Activated T-cell treated with anti-CD3 and anti-CD28 coated beads, Interleukin-2, amount 50 U/mL, for 24 hours (primary cell): ENCODE data around the gene ZNF747.
A peak's percentile ranks its signal among the peaks of the same experiment; 100 is the strongest.

Experiments
- DNase-seq: peaks from one replicate; pipeline ENCODE4 v3.0.0-alpha.2; 2020
- H3K27ac Mint-ChIP-seq: 2 replicates; pipeline ENCODE4 v1.8.0; 2020; ENCODE audit warnings: mild to moderate bottlenecking, mixed read lengths
- H3K27me3 Mint-ChIP-seq: 2 replicates; pipeline ENCODE4 v1.8.0; 2020; ENCODE audit warnings: mixed read lengths
- H3K36me3 Mint-ChIP-seq: 2 replicates; pipeline ENCODE4 v1.8.0; 2020; ENCODE audit warnings: low read depth, mixed read lengths
- H3K4me1 Mint-ChIP-seq: 2 replicates; pipeline ENCODE4 v1.8.0; 2020; ENCODE audit warnings: low read depth, mixed read lengths
- H3K4me3 Mint-ChIP-seq: 2 replicates; pipeline ENCODE4 v1.8.0; 2020; ENCODE audit warnings: mild to moderate bottlenecking, moderate library complexity, mixed read lengths
- H3K9me3 Mint-ChIP-seq: 2 replicates; pipeline ENCODE4 v1.8.0; 2020; ENCODE audit warnings: mixed read lengths

ZNF747 gene

DNA sequence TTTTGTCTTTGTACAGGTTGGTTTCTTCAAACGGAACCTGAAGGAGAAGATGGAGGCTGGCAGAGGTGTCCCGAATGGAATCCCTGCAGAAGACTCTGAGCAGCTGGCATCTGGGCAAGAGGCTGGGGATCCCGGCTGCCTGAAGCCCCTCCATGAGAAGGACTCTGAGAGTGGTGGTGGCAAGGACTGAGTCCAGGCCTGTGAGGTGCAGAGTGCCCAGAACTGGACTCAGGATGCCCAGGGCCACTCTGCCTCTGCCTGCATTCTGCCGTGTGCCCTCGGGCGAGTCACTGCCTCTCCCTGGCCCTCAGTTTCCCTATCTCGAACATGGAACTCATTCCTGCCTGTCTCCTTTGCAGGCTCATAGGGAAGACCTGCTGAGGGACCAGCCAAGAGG, 13.2 kb downstream of the ZNF747 start:
- no peak for DNase-seq
- H3K4me3 Mint-ChIP-seq: no peak overlapping the region
- H3K27me3 Mint-ChIP-seq: no peaks in the 10 kb centered on the region
- H3K9me3 Mint-ChIP-seq: no peaks in the 10 kb centered on the region
- peaks cover 66% of the 10 kb centered on the region for H3K36me3 Mint-ChIP-seq
- H3K27ac Mint-ChIP-seq: peak overlapping the region; percentile 46
- H3K4me1 Mint-ChIP-seq: peaks cover 13% of the 10 kb centered on the region

DNA sequence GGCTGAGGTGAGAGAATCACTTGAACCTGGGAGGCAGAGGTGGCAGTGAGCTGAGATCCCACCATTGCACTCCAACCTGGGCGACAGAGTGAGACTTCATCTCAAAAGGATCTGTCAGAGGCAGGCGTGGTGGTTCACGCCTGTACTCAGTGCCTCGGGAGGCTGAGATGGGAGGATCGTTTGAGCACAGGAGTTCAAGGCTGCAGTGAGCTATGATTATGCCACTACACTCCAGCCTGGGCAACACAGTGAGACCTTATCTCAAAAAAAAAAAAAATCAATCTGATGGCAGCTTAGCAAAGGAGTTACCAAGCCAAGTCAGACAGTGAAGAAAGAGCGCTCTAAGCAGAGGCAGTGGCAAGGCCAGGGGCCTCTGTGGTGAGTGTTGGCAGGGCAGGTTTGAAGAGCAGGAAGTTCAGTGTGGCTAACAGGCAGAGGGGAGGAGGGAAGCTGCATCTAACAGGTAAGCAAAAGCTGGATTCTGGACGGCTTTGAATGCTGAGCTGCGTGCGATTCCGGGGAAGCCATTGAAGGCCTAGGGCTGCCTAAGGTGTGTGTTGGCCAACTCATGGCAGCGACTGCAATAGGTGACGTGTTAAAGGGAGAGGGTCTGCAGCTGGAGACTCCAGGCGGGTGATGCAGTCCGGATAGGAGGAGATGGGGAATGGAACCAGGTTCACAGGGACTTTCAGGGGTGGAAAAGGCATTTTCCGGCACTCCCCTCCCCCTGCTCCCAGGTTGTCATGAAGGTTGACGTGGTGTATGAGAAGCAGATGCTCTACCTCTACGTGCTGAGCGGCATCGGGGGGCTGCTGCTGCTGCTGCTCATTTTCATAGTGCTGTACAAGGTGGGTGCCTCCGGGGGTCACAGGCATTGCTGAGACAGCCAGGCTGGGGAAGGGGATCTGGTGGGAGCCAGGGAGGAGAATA, 15.3 kb downstream of the ZNF747 start:
- H3K27me3 Mint-ChIP-seq: no peaks in the 10 kb centered on the region
- no peak for DNase-seq
- no peaks in the 10 kb centered on the region for H3K9me3 Mint-ChIP-seq
- no peak overlapping the region for H3K4me3 Mint-ChIP-seq
- H3K4me1 Mint-ChIP-seq: peaks cover 6% of the 10 kb centered on the region
- H3K27ac Mint-ChIP-seq: peak overlapping the region; percentile 65
- peaks cover 81% of the 10 kb centered on the region for H3K36me3 Mint-ChIP-seq

DNA sequence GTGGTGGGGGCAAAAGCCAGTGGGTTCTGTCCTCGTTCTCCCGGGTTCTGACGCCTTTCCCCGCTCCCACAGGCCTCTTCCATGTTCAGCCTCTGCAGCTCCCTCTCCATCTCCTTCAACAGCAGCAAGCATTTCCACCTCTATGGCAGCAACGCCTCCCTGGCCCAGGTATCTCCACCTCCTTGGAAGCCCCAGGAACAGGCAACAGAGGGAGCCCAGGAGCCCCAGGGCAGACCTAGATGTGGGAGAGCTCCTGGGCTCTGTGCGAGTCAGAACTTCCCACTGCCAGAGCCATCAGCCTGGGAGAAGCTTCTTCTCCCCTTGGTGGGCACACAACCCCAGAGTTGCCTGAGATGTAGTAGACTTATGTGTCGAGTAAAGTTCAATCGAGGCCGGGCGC, 16.1 kb downstream of the ZNF747 start:
- Mint-ChIP-seq H3K4me1 (peaks cover 1% of the 10 kb centered on the region), H3K27me3 (no peaks in the 10 kb centered on the region), H3K36me3 (peaks cover 89% of the 10 kb centered on the region), H3K4me3 (no peak overlapping the region), H3K9me3 (no peaks in the 10 kb centered on the region), H3K27ac (peak overlapping the region; percentile 19)
- no peak for DNase-seq

DNA sequence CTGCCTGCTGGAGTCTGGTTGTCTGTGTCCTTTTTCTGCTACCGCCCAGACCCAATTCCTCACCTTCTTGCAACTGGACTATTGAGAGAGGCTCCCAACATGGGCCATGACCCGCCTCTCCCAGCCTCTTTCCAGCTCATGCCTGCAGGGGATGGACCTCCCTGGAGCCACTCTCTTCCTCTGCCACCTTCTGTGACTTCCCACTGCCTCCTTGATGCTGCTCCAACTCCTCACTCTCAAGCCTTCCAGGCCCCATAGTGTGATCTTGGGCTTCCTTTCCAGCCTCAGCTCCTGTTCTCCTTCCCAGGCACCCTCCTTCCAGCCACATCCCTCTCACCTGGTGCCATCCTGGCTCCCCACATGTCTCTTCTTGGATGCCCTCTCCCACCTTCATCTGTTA, 19.4 kb downstream of the ZNF747 start:
- H3K4me3 Mint-ChIP-seq: no peak overlapping the region
- no peaks in the 10 kb centered on the region for H3K27me3 Mint-ChIP-seq
- H3K4me1 Mint-ChIP-seq: no peaks in the 10 kb centered on the region
- peak overlapping the region; percentile 82 for H3K27ac Mint-ChIP-seq
- no peaks in the 10 kb centered on the region for H3K9me3 Mint-ChIP-seq
- DNase-seq: no peak
- peaks cover 99% of the 10 kb centered on the region for H3K36me3 Mint-ChIP-seq

DNA sequence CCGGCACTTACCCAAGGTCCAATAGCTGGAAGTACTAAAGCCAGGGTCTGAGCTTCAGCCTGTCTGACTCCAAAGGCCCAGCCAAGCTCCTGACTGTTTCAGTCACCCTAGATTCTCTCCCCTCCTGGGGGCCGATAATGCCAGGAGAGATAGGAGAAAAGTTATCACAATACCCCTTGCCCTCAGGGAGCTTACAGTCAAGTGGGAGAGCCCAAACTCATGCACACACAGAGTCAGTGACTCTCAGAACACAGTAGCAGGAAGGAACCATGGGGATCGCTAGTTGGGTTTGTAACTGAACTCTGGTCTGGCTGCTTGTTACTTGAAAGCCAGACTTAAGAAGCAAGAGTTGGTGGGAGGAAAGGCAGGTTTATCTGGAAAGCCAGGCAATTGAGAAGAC, 23.1 kb downstream of the ZNF747 start:
- H3K27me3 Mint-ChIP-seq: no peaks in the 10 kb centered on the region
- H3K27ac Mint-ChIP-seq: peak overlapping the region; percentile 29
- H3K9me3 Mint-ChIP-seq: no peaks in the 10 kb centered on the region
- H3K4me1 Mint-ChIP-seq: peaks cover 2% of the 10 kb centered on the region
- peaks cover 92% of the 10 kb centered on the region for H3K36me3 Mint-ChIP-seq
- H3K4me3 Mint-ChIP-seq: no peak overlapping the region
- DNase-seq: no peak

DNA sequence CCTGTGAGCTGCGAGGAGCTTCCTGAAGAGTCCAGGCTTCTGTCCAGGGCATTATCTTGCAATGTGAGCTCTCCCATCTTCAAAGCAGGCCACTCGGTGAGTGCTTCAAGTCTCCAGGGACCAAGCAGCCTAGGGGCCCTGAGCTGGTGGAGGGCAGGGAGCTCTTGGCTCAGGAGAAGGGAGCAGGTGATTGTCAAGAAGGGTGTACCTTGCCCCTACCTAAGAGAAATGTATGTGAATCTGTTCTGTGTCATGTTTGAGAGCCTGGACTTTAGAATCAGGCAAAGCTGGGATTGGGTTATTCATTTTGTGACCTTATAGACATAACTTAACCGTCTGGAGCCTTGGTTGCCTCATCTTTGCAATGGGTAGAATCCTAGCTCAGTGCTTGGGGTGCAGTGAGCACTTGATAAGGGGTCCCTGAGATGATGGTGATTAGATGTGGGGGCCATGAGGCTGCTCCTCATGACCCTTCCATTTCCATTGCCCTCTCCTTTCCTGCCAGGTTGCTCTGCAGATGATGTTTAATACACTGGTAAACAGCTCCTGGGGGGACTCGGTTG, 24.2 kb downstream of the ZNF747 start:
- H3K9me3 Mint-ChIP-seq: no peaks in the 10 kb centered on the region
- H3K4me3 Mint-ChIP-seq: no peak overlapping the region
- H3K4me1 Mint-ChIP-seq: peaks cover 2% of the 10 kb centered on the region
- H3K27ac Mint-ChIP-seq: peak overlapping the region; percentile 29
- H3K36me3 Mint-ChIP-seq: peaks cover 91% of the 10 kb centered on the region
- DNase-seq: no peak
- no peaks in the 10 kb centered on the region for H3K27me3 Mint-ChIP-seq

DNA sequence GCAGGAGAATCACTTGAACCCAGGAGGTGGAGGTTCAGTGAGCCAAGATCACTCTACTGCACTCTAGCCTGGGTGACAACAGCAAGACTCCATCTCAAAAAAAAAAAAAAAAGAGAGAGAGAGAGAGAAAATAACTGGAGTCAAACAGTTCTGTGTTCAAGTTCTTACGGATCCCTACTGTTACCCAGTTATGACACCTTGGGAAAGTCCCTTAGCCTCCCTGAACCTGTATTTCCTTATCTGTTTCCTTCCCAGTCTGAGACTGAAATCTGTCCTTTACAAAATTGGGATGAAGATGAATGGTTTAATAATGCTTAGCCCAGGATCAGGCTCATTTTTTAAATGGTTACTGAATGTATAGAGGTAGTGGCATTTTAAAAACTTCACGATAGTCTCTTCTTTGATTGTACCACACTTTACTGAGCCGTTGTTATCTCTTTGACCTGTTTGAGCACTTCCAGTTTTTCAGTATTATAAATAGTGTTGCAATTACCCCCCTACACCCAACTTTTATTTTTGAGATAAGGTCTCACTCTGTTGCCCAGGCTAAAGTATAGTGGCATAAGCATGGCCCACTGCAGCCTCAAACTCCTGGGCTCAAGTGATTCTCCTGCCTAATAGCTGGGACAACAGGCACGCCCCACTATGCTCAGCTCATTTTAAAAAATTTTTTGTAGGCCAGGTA, 25.4 kb downstream of the ZNF747 start:
- no peaks in the 10 kb centered on the region for H3K9me3 Mint-ChIP-seq
- peaks cover 92% of the 10 kb centered on the region for H3K36me3 Mint-ChIP-seq
- peak overlapping the region; percentile 68 for H3K27ac Mint-ChIP-seq
- H3K27me3 Mint-ChIP-seq: no peaks in the 10 kb centered on the region
- no peak for DNase-seq
- peaks cover 2% of the 10 kb centered on the region for H3K4me1 Mint-ChIP-seq
- no peak overlapping the region for H3K4me3 Mint-ChIP-seq

DNA sequence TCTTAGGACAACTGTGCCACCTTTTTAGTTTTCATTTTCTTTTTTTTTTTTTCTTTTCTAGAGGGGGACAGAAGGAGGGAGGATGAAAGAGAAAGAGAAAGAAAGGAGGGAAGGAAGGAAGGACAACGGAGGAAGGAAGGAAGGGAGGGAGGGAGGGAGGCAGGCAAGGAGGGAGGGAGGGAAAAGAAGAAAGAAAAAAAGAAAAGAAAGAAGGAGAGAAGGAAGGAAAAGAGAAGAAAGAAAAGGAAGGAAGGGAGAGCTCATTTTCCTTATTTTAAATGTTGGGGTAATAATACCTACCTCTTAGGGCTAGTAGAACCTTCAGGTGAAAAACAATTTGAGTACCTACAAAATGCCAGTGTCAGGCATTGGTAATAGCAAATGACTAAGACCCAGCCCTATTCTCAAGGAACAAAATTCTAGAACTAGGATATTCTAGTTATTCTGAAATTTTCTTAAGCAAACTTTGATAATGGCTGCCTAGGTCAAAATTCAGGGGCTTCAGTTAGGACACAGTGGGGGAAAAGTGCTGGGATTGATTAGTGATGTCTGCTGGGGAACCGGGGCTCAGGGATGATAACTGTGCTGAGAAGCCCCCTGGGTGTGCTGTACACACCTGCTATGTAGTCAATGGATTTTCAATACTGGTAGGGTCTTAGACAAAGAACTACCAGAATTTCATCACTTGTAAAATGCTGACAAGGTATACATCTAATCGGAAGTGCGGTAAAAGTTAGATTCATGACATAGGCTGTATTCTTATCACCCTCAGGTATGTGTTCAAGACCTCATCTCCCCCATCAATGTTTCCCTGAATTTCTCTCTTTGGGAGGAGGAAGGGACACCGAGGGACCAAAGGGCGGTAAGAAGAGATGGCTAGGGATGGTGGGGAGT, 31.0 kb downstream of the ZNF747 start:
- no peaks in the 10 kb centered on the region for H3K27me3 Mint-ChIP-seq
- H3K9me3 Mint-ChIP-seq: no peaks in the 10 kb centered on the region
- no peak for DNase-seq
- no peak overlapping the region for H3K4me3 Mint-ChIP-seq
- H3K4me1 Mint-ChIP-seq: peaks cover 2% of the 10 kb centered on the region
- H3K36me3 Mint-ChIP-seq: peaks cover 74% of the 10 kb centered on the region
- H3K27ac Mint-ChIP-seq: peak overlapping the region; percentile 87

DNA sequence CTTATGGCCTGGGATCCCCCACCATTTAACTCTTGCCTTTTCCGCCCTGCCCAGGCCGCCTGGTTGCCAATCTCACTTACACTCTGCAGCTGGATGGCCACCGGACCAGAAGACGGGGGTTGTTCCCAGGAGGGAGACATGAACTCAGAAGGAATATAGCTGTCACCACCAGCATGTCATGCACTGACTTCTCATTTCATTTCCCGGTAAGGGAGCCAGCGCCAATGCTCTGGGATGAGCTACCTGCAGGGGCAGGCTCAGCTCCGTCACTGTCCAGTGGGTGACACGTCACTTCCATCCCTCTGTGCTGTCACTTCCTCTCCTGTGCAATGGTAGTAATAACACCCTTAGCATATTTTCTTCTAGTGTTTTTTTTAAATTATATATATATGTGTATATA, 35.4 kb downstream of the ZNF747 start:
- Mint-ChIP-seq H3K27ac (peak overlapping the region; percentile 24), H3K27me3 (no peaks in the 10 kb centered on the region), H3K36me3 (peaks cover 75% of the 10 kb centered on the region), H3K4me3 (no peak overlapping the region), H3K9me3 (no peaks in the 10 kb centered on the region), H3K4me1 (peaks cover 8% of the 10 kb centered on the region)
- no peak for DNase-seq

DNA sequence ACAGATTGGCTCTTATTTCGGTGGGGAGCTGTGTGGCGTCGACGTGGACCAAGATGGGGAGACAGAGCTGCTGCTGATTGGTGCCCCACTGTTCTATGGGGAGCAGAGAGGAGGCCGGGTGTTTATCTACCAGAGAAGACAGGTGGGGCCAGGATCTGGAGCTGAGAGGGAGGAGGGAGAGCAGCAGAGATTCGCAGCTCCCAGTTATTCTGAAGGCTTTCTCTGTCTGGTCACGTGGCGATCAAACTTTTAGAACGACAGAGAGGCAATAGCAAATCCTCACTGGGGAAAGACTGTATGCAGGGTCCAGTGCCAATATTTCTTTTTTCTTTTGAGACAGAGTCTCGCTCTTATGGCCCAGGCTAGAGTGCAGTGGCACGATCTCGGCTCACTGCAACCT, 39.9 kb downstream of the ZNF747 start:
- DNase-seq: no peak
- Mint-ChIP-seq H3K9me3 (no peaks in the 10 kb centered on the region), H3K27ac (peak overlapping the region; percentile 76), H3K4me1 (peaks cover 26% of the 10 kb centered on the region), H3K27me3 (no peaks in the 10 kb centered on the region), H3K4me3 (no peak overlapping the region), H3K36me3 (peaks cover 87% of the 10 kb centered on the region)

DNA sequence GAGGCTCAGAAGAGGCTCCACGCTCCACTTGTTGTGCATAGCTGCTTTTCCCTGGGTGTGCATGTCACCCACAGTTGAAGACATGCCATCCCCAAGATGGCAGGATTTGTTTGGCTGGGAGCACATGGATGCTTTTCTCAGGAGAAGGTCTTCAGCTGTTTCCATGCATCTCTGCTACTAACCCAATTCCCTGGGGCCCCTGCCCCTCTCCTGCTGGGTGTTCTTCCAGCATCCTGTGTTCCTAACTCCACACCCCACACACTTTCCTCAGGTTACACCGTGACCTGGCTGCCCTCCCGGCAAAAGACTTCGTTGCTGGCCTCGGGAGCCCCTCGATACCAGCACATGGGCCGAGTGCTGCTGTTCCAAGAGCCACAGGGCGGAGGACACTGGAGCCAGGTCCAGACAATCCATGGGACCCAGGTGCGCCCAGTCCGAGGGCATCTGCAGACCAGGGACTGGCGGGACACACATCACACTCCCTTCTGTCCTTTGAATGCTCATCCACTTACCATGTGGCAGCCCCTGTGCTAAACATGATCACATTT, 40.6 kb downstream of the ZNF747 start:
- no peaks in the 10 kb centered on the region for H3K27me3 Mint-ChIP-seq
- no peak for DNase-seq
- no peaks in the 10 kb centered on the region for H3K9me3 Mint-ChIP-seq
- H3K4me1 Mint-ChIP-seq: peaks cover 33% of the 10 kb centered on the region
- H3K36me3 Mint-ChIP-seq: peaks cover 88% of the 10 kb centered on the region
- H3K27ac Mint-ChIP-seq: peak overlapping the region; percentile 76
- H3K4me3 Mint-ChIP-seq: no peak overlapping the region

DNA sequence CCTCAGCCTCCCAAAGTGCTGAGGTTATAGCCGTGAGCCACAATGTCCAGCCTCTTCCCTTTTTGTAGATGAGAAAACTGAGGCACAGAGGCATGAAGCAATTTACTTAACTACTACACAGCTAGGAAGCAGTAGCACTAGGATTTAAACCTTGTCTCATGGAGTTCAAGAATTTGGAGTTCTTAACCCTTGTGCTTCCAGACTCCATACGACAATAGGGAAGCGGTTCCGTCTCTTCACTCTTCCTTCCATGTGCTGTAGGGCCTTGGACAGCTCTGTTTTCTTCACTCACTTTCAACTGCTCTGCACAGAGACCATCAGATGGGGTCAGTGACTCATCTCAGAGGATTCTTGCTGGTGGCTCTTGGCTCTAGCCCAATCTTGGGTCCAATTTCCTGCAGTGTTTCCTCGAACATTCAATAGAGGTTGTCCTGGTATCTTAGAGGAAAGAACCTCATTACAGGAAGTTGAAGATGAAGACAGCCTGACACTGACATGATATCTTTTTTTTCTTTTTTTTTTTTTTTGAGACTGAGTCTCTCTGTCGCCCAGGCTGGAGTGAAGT, 42.8 kb downstream of the ZNF747 start:
- H3K36me3 Mint-ChIP-seq: peaks cover 90% of the 10 kb centered on the region
- no peak for DNase-seq
- H3K9me3 Mint-ChIP-seq: no peaks in the 10 kb centered on the region
- no peaks in the 10 kb centered on the region for H3K27me3 Mint-ChIP-seq
- H3K27ac Mint-ChIP-seq: peak overlapping the region; percentile 84
- no peak overlapping the region for H3K4me3 Mint-ChIP-seq
- H3K4me1 Mint-ChIP-seq: peaks cover 48% of the 10 kb centered on the region

DNA sequence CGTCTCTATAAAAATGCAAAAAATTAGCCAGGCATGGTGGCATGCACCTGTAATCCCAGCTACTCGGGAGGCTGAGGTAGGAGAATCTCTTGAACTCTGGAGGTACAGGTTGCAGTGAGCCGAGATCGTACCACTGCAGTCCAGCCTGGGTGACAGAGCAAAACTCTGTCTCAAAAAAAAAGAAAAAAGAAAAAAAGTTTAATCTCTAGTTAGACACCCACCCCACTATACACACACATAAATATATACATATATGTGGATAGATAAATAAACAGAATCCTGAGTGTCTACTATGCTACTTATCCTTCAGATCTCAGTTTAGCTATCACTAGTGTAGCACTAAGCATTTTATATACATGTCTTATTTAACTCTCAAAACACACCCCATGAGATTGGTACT, 43.4 kb downstream of the ZNF747 start:
- H3K36me3 Mint-ChIP-seq: peaks cover 90% of the 10 kb centered on the region
- peak overlapping the region; percentile 84 for H3K27ac Mint-ChIP-seq
- H3K4me1 Mint-ChIP-seq: peaks cover 52% of the 10 kb centered on the region
- H3K9me3 Mint-ChIP-seq: no peaks in the 10 kb centered on the region
- H3K4me3 Mint-ChIP-seq: no peak overlapping the region
- no peak for DNase-seq
- H3K27me3 Mint-ChIP-seq: no peaks in the 10 kb centered on the region

DNA sequence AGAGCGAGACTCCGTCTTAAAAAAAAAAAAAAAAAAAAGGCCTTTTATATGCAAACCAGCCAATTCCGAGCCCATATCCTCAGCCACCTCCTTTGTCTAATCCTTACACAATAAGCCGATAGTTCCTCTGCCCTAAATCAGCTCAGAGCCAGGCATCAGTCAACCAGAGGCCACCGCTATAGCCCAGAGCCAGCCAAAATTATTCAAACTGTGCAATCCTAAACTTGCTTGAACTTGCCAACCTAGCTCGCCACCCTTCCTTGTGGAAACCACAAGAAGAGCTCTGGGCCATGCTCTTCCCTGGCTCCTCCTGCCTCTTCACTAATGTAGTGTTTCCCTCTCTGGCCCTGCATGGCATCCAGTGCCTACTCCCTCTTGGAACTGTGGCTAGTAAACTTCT, 44.4 kb downstream of the ZNF747 start:
- no peak for DNase-seq
- Mint-ChIP-seq H3K36me3 (peaks cover 94% of the 10 kb centered on the region), H3K27ac (peak overlapping the region; percentile 84), H3K27me3 (no peaks in the 10 kb centered on the region), H3K4me1 (peaks cover 57% of the 10 kb centered on the region), H3K9me3 (no peaks in the 10 kb centered on the region), H3K4me3 (no peak overlapping the region)
